ENCODE data around the gene SEMA6A. TPM values are rescaled to one million over a fixed set of nuclear protein-coding genes. Genes with fewer than 3 reads are reported as not detected.

The SEMA6A gene
- total and polyA plus RNA-seq, 4 donors: 3.7 to 11.4 (median 5.6) TPM

- Histone ChIP-seq H3K36me3 (ENCODE audit: control insufficient read depth in 4 of 4, insufficient read depth in 3 of 4, low read depth in 1 of 4, low read length in 3 of 4) (no peaks in the 10 kb centered on the region), H3K27me3 (ENCODE audit: control insufficient read depth in 4 of 4, insufficient read depth in 4 of 4, low read length in 3 of 4) (no peaks in the 10 kb centered on the region), H3K9ac (ENCODE audit: low read depth in 1 of 2, low read length in 2 of 2) (no peak overlapping the region), H3K9me3 (ENCODE audit: control insufficient read depth in 4 of 4, low read length in 3 of 4) (no peaks in the 10 kb centered on the region), H3K4me3 (ENCODE audit: low read depth in 1 of 3, low read length in 3 of 3) (no peak overlapping the region), H3K27ac (ENCODE audit: low read depth in 1 of 2, low read length in 2 of 2) (no peak overlapping the region), H3K4me1 (ENCODE audit: control insufficient read depth in 4 of 4, insufficient read depth in 4 of 4, low read length in 3 of 4) (peaks cover 3 to 24% (median 6%) of the 10 kb centered on the region in 4 donors)
- DNase-seq (ENCODE audit: low spot score): no peak
- no peak for TF ChIP-seq RXRA (IDR thresholded peaks at IDR 0.05)
- TF ChIP-seq HNF4G (IDR thresholded peaks at IDR 0.05): no peak
- TF ChIP-seq FOXA2 (IDR thresholded peaks at IDR 0.05): no peak
- TF ChIP-seq CTCF (IDR thresholded peaks at IDR 0.05; ENCODE audit: low read depth, low read length, missing input control): no peak
- TF ChIP-seq, protein P1, sequence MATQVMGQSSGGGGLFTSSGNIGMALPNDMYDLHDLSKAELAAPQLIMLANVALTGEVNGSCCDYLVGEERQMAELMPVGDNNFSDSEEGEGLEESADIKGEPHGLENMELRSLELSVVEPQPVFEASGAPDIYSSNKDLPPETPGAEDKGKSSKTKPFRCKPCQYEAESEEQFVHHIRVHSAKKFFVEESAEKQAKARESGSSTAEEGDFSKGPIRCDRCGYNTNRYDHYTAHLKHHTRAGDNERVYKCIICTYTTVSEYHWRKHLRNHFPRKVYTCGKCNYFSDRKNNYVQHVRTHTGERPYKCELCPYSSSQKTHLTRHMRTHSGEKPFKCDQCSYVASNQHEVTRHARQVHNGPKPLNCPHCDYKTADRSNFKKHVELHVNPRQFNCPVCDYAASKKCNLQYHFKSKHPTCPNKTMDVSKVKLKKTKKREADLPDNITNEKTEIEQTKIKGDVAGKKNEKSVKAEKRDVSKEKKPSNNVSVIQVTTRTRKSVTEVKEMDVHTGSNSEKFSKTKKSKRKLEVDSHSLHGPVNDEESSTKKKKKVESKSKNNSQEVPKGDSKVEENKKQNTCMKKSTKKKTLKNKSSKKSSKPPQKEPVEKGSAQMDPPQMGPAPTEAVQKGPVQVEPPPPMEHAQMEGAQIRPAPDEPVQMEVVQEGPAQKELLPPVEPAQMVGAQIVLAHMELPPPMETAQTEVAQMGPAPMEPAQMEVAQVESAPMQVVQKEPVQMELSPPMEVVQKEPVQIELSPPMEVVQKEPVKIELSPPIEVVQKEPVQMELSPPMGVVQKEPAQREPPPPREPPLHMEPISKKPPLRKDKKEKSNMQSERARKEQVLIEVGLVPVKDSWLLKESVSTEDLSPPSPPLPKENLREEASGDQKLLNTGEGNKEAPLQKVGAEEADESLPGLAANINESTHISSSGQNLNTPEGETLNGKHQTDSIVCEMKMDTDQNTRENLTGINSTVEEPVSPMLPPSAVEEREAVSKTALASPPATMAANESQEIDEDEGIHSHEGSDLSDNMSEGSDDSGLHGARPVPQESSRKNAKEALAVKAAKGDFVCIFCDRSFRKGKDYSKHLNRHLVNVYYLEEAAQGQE (IDR thresholded peaks at IDR 0.05): no peak
- TF ChIP-seq ATF3 (IDR thresholded peaks at IDR 0.05): no peak
- no peak for TF ChIP-seq RAD21 (IDR thresholded peaks at IDR 0.05)
- TF ChIP-seq GABPA (IDR thresholded peaks at IDR 0.05 in 1 of 2, conservative IDR thresholded peaks at IDR 0.05 in 1 of 2): no peak
- TF ChIP-seq JUND (IDR thresholded peaks at IDR 0.05): no peak
- TF ChIP-seq YY1 (IDR thresholded peaks at IDR 0.05): no peak
- TF ChIP-seq HNF4A (conservative IDR thresholded peaks at IDR 0.05): no peak
- TF ChIP-seq NR2F2 (IDR thresholded peaks at IDR 0.05): no peak
- no peak for TF ChIP-seq SP1 (IDR thresholded peaks at IDR 0.05)
- no peak for TF ChIP-seq TAF1 (conservative IDR thresholded peaks at IDR 0.05)
- no peak for TF ChIP-seq FOXA1 (IDR thresholded peaks at IDR 0.05)
- TF ChIP-seq EGR1 (IDR thresholded peaks at IDR 0.05; ENCODE audit: low read depth in 2 of 2): no peak
- no peak for TF ChIP-seq MAX (IDR thresholded peaks at IDR 0.05)
- 47% methylated on average over 6 of the region's 6 CpGs for WGBS
Measured at GRCh38 chr5:116527582-116527981, 47.0 kb downstream of the SEMA6A start.

GRCh38 chr5:116525674-116526073 is 48.9 kb downstream of the SEMA6A start:
- WGBS: 86% methylated on average over 3 of the region's 3 CpGs
- Histone ChIP-seq H3K27ac (ENCODE audit: low read depth in 1 of 2, low read length in 2 of 2) (no peak overlapping the region), H3K4me1 (ENCODE audit: control insufficient read depth in 4 of 4, insufficient read depth in 4 of 4, low read length in 3 of 4) (peaks cover 3 to 24% (median 6%) of the 10 kb centered on the region in 4 donors)
- no peak for TF ChIP-seq ATF3 (IDR thresholded peaks at IDR 0.05)
- TF ChIP-seq MAX (IDR thresholded peaks at IDR 0.05): no peak
- no peak for TF ChIP-seq YY1 (IDR thresholded peaks at IDR 0.05)
- TF ChIP-seq, protein P1 (IDR thresholded peaks at IDR 0.05): no peak
- TF ChIP-seq TAF1 (conservative IDR thresholded peaks at IDR 0.05): no peak
- no peak for TF ChIP-seq FOXA2 (IDR thresholded peaks at IDR 0.05)
- no peak for TF ChIP-seq FOXA1 (IDR thresholded peaks at IDR 0.05)
- no peak for TF ChIP-seq HNF4G (IDR thresholded peaks at IDR 0.05)
- TF ChIP-seq NR2F2 (IDR thresholded peaks at IDR 0.05): no peak
- TF ChIP-seq GABPA (IDR thresholded peaks at IDR 0.05 in 1 of 2, conservative IDR thresholded peaks at IDR 0.05 in 1 of 2): no peak
- no peak for TF ChIP-seq RAD21 (IDR thresholded peaks at IDR 0.05)
- no peak for TF ChIP-seq HNF4A (conservative IDR thresholded peaks at IDR 0.05)
- TF ChIP-seq, protein P2, sequence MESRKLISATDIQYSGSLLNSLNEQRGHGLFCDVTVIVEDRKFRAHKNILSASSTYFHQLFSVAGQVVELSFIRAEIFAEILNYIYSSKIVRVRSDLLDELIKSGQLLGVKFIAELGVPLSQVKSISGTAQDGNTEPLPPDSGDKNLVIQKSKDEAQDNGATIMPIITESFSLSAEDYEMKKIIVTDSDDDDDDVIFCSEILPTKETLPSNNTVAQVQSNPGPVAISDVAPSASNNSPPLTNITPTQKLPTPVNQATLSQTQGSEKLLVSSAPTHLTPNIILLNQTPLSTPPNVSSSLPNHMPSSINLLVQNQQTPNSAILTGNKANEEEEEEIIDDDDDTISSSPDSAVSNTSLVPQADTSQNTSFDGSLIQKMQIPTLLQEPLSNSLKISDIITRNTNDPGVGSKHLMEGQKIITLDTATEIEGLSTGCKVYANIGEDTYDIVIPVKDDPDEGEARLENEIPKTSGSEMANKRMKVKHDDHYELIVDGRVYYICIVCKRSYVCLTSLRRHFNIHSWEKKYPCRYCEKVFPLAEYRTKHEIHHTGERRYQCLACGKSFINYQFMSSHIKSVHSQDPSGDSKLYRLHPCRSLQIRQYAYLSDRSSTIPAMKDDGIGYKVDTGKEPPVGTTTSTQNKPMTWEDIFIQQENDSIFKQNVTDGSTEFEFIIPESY (IDR thresholded peaks at IDR 0.05): no peak
- no peak for TF ChIP-seq JUND (IDR thresholded peaks at IDR 0.05)

More at GRCh38 chr5:116525674-116526073, 48.9 kb downstream of the SEMA6A start:
- Histone ChIP-seq H3K9ac (ENCODE audit: low read depth in 1 of 2, low read length in 2 of 2) (no peak overlapping the region), H3K27me3 (ENCODE audit: control insufficient read depth in 4 of 4, insufficient read depth in 4 of 4, low read length in 3 of 4) (no peaks in the 10 kb centered on the region), H3K36me3 (ENCODE audit: control insufficient read depth in 4 of 4, insufficient read depth in 3 of 4, low read depth in 1 of 4, low read length in 3 of 4) (no peaks in the 10 kb centered on the region), H3K9me3 (ENCODE audit: control insufficient read depth in 4 of 4, low read length in 3 of 4) (no peaks in the 10 kb centered on the region), H3K4me3 (ENCODE audit: low read depth in 1 of 3, low read length in 3 of 3) (no peak overlapping the region)
- DNase-seq (ENCODE audit: low spot score): no peak

Data from liver (tissue), 9 donors.